ENCODE measurements around the gene GPHN. TPM values are rescaled to one million over a fixed set of nuclear protein-coding genes. Genes with fewer than 3 reads are reported as not detected.

Gene GPHN
- total RNA-seq, 4 donors from 2014 or later, result 16.7 to 34.8 (median 27.0) TPM

DNA sequence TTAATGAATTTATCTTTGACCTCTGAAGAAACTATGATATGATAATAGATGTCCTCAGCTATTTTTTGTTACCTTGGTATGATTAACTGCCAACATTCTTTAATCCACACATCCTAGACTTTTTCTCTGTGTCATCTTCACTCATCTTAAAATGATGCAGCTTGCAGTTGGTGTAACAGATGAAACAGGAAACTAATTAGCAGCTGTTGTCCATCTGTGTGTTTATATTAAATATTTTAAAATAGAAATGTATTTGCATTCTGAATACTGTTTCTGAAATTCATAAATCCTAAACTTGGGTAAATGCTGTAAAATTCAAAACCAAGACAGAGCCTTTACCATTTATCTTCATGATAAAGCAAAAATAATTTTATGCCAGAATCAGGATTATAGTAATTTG is 625.2 kb downstream of the GPHN start:
- DNase-seq (ENCODE audit: low spot score in 2 of 2), result no peak
- no peak overlapping the region for H3K4me3 ChIP-seq

DNA sequence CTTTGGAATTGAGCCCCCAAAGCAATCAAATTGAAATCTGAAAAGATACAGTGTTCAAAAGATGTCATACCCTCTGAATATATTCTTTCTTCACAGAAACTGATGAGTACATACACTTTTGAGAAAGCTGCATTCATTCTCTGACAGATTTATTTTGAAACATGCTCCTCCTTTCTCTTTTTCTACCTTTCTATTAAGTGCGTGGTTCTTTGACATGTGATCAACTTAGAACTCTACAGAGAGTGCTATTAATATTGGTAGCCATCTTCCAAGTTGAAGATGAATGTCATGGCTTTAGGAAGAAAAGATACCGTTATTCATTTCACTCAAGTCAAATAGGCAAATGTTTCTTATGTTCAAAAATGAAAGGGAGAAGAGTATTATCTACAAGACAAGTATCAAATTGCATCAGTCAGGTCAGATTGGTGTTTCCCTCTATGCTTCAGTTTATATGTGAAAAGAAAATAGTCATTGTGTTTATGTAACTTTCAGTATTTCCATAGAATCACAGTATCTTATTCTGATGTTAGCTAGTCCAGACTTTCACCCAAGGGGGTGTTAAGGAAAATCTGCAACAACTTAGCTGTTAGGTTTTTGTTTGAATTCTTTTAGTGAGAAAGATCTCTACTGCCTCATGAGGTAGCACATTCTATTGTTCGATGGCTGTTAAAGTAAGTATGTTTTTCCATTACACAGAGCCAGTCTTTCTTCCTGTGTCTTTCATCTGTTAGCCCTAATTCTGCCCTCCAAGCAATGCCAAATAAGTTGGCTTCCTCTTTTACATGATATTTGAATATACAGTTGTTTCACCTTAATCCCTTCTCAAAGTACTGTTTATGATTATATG is 625.9 kb downstream of the GPHN start:
- H3K4me3 ChIP-seq, result no peak overlapping the region
- peaks cover 8% of the 10 kb centered on the region for H3K36me3 ChIP-seq
- DNase-seq (ENCODE audit: low spot score in 2 of 2), result no peak
- H3K27ac ChIP-seq, result no peak overlapping the region
- H3K4me1 ChIP-seq, result no peaks in the 10 kb centered on the region
- 64% methylated on average over 3 of the region's 3 CpGs for WGBS
- H3K9me3 ChIP-seq, result no peaks in the 10 kb centered on the region
- H3K27me3 ChIP-seq, result no peaks in the 10 kb centered on the region
- TF ChIP-seq POLR2AphosphoS5 (IDR thresholded peaks at IDR 0.05) (no peak), EP300 (IDR thresholded peaks at IDR 0.05) (no peak), POLR2A (IDR thresholded peaks at IDR 0.05) (no peak)
- TF ChIP-seq, protein P1, sequence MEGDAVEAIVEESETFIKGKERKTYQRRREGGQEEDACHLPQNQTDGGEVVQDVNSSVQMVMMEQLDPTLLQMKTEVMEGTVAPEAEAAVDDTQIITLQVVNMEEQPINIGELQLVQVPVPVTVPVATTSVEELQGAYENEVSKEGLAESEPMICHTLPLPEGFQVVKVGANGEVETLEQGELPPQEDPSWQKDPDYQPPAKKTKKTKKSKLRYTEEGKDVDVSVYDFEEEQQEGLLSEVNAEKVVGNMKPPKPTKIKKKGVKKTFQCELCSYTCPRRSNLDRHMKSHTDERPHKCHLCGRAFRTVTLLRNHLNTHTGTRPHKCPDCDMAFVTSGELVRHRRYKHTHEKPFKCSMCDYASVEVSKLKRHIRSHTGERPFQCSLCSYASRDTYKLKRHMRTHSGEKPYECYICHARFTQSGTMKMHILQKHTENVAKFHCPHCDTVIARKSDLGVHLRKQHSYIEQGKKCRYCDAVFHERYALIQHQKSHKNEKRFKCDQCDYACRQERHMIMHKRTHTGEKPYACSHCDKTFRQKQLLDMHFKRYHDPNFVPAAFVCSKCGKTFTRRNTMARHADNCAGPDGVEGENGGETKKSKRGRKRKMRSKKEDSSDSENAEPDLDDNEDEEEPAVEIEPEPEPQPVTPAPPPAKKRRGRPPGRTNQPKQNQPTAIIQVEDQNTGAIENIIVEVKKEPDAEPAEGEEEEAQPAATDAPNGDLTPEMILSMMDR (IDR thresholded peaks at IDR 0.05), result no peak

More for the DNA sequence above, 625.2 kb downstream of the GPHN start:
- TF ChIP-seq, protein P1 (IDR thresholded peaks at IDR 0.05), result no peak
- TF ChIP-seq EP300 (IDR thresholded peaks at IDR 0.05), result no peak
- TF ChIP-seq POLR2A (IDR thresholded peaks at IDR 0.05), result no peak
- TF ChIP-seq POLR2AphosphoS5 (IDR thresholded peaks at IDR 0.05), result no peak
- Histone ChIP-seq H3K27me3 (no peaks in the 10 kb centered on the region), H3K36me3 (peaks cover 8% of the 10 kb centered on the region), H3K4me1 (no peaks in the 10 kb centered on the region), H3K9me3 (no peaks in the 10 kb centered on the region), H3K27ac (no peak overlapping the region)

DNA sequence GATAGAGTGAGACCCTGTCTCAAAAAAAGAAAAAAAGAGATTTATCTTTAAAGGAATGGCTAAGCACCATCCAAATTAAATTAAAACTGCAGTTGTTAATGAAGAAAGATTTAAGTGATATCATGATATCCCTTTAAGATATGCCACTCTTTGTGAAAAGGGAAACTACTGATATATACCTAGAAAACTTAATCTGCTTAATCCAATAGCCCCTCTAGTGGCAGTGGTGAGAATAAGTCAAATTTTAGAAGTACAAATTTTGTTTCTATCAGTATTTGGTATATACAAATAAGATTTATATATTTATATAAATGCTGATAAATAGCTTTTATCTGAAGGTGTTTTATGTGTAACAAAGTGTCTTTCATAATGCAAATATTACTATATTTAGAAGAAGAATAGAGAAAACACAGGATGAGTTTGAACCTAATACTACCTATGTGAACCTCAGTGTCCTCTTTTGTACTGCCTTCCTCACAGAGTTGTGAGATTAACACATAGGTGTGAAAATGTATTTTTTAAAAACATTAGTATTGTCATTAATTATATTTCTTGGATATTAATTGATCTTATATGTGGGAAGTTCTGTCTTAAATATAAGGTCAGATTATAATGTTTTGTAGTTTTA is 629.9 kb downstream of the GPHN start:
- TF ChIP-seq POLR2A (IDR thresholded peaks at IDR 0.05), result no peak
- TF ChIP-seq, protein P1 (IDR thresholded peaks at IDR 0.05), result no peak
- no peak for TF ChIP-seq EP300 (IDR thresholded peaks at IDR 0.05)
- no peak for TF ChIP-seq POLR2AphosphoS5 (IDR thresholded peaks at IDR 0.05)
- H3K4me1 ChIP-seq, result no peaks in the 10 kb centered on the region
- H3K27ac ChIP-seq, result no peak overlapping the region
- no peak overlapping the region for H3K4me3 ChIP-seq
- H3K9me3 ChIP-seq, result no peaks in the 10 kb centered on the region
- no peaks in the 10 kb centered on the region for H3K36me3 ChIP-seq
- DNase-seq (ENCODE audit: low spot score in 2 of 2), result no peak
- H3K27me3 ChIP-seq, result no peaks in the 10 kb centered on the region

DNA sequence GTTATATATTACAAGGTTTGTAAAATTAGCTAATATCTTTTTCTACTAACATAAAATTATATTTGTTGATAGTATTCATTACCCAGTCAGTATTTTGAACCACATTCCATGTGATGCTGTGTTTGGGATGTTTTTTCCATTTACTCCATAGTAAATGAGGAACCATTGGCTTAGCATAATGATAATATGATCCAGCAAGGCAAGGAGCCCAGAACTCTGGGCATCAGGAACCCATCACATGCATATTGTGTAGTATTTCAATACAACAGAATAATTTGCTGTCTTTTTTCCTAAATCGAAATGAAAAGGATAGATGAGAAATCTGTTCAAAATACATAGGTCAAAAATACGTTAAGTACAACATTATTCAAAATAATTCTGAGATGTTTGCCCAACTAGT is 632.6 kb downstream of the GPHN start:
- WGBS, result 75% methylated on average over 2 of the region's 2 CpGs
- no peak for DNase-seq (ENCODE audit: low spot score in 2 of 2)
- TF ChIP-seq POLR2AphosphoS5 (IDR thresholded peaks at IDR 0.05) (no peak), POLR2A (IDR thresholded peaks at IDR 0.05) (no peak), EP300 (IDR thresholded peaks at IDR 0.05) (no peak)
- TF ChIP-seq, protein P1 (IDR thresholded peaks at IDR 0.05), result no peak
- H3K4me1 ChIP-seq, result no peaks in the 10 kb centered on the region
- H3K27me3 ChIP-seq, result no peaks in the 10 kb centered on the region
- H3K9me3 ChIP-seq, result no peaks in the 10 kb centered on the region
- no peaks in the 10 kb centered on the region for H3K36me3 ChIP-seq
- no peak overlapping the region for H3K27ac ChIP-seq
- no peak overlapping the region for H3K4me3 ChIP-seq

DNA sequence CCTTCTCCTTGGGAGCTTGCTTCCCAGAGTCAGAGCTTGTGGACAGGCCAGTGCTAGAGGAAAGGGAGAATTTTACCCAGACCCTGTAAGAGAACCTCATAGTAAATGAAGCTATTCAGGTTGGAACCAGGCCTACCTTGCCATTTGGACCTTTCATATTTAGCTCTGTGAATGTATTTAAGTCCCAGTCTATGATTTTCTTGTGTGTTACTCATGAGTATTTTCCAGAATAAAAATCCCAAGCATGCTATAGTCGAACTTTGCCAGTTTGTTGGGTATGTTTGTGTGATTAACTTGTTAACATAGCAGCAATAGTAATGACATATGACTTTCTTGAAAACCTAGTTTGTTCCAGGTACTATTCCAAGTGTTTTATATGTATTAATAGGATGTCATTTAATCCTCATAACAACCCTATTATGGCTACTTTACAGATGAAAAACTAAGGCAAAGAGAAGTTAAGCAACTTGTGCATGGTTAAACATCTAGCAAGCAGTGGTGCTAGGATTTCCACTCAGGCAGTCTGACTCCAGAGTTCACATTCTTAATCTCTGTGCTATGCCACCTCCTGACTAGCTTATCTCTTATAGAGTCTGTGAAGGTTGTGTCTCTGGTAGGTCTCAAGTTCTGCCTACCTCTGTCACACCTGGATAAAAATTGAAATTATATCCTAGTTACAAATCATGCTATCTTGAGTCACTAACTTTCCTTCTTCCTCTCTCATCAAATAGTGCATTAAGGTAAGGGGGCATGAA is 633.4 kb downstream of the GPHN start:
- no peak overlapping the region for H3K4me3 ChIP-seq
- H3K27ac ChIP-seq, result no peak overlapping the region
- H3K27me3 ChIP-seq, result no peaks in the 10 kb centered on the region
- no peak for TF ChIP-seq EP300 (IDR thresholded peaks at IDR 0.05)
- TF ChIP-seq, protein P1 (IDR thresholded peaks at IDR 0.05), result no peak
- H3K36me3 ChIP-seq, result no peaks in the 10 kb centered on the region
- H3K4me1 ChIP-seq, result no peaks in the 10 kb centered on the region
- 54% methylated on average over 1 of the region's 1 CpG for WGBS
- no peaks in the 10 kb centered on the region for H3K9me3 ChIP-seq
- DNase-seq (ENCODE audit: low spot score in 2 of 2), result no peak
